ENCODE data around the gene CCR5AS.

CCR5AS gene

GRCh38 chr3:46386205-46386604, 20.7 kb downstream of the CCR5AS start:
- TF ChIP-seq YY1 (IDR thresholded peaks at IDR 0.05; ENCODE audit: insufficient read depth, insufficient read length): no peak
- no peak for TF ChIP-seq SUZ12 (IDR thresholded peaks at IDR 0.05; ENCODE audit: extremely low read depth, insufficient read depth, insufficient read length)
- no peak for TF ChIP-seq ZNF274 (IDR thresholded peaks at IDR 0.05; ENCODE audit: low read depth, low read length)
- no peak overlapping the region for H3K9ac ChIP-seq (ENCODE audit: insufficient read length, low read depth)
- DNase-seq (ENCODE audit: low read depth, low spot score): no peak
- no peak overlapping the region for H3K4me3 ChIP-seq (ENCODE audit: insufficient read length, low read depth)
- no peaks in the 10 kb centered on the region for H3K27me3 ChIP-seq (ENCODE audit: insufficient read depth, insufficient read length)
- peaks cover 17% of the 10 kb centered on the region; the same call in 1 of the 2 replicates for H3K9me3 ChIP-seq (ENCODE audit: insufficient read depth, low read length)
- no peaks in the 10 kb centered on the region for H3K36me3 ChIP-seq (ENCODE audit: insufficient read depth, insufficient read length, low read length)
- H3K4me1 ChIP-seq (ENCODE audit: insufficient read depth, insufficient read length): no peaks in the 10 kb centered on the region

DNA sequence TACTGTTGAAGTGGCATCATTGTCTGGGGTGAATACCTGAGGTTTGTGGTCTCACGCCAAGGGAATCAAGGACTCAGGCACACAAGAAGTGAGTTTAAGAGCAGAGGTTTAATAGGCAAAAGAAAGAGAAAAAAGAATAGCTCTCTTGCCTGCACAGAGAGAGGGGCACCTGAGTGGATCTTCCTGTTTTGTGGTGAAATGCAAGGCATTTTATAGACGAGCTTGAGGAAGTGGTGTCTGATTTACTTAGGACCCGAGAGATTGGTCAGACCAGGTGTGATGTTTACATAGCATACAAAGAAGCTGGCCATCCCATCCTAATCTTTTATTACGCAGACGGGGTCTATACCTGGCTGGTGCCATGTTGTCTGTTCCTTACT, 22.9 kb downstream of the CCR5AS start:
- H3K27me3 ChIP-seq (ENCODE audit: insufficient read depth, insufficient read length): no peaks in the 10 kb centered on the region
- no peak overlapping the region for H3K9ac ChIP-seq (ENCODE audit: insufficient read length, low read depth)
- TF ChIP-seq SUZ12 (IDR thresholded peaks at IDR 0.05; ENCODE audit: extremely low read depth, insufficient read depth, insufficient read length) (no peak), YY1 (IDR thresholded peaks at IDR 0.05; ENCODE audit: insufficient read depth, insufficient read length) (no peak), ZNF274 (IDR thresholded peaks at IDR 0.05; ENCODE audit: low read depth, low read length) (no peak)
- DNase-seq (ENCODE audit: low read depth, low spot score): no peak
- no peaks in the 10 kb centered on the region for H3K36me3 ChIP-seq (ENCODE audit: insufficient read depth, insufficient read length, low read length)
- H3K4me3 ChIP-seq (ENCODE audit: insufficient read length, low read depth): no peak overlapping the region
- peaks cover 4% of the 10 kb centered on the region for H3K4me1 ChIP-seq (ENCODE audit: insufficient read depth, insufficient read length)
- peaks cover 12% of the 10 kb centered on the region; the same call in 1 of the 2 replicates for H3K9me3 ChIP-seq (ENCODE audit: insufficient read depth, low read length)

GRCh38 chr3:46383211-46383950, 23.5 kb downstream of the CCR5AS start:
- Histone ChIP-seq H3K36me3 (ENCODE audit: insufficient read depth, insufficient read length, low read length) (no peaks in the 10 kb centered on the region), H3K27me3 (ENCODE audit: insufficient read depth, insufficient read length) (no peaks in the 10 kb centered on the region), H3K9ac (ENCODE audit: insufficient read length, low read depth) (no peak overlapping the region), H3K4me1 (ENCODE audit: insufficient read depth, insufficient read length) (peaks cover 4% of the 10 kb centered on the region), H3K4me3 (ENCODE audit: insufficient read length, low read depth) (no peak overlapping the region), H3K9me3 (ENCODE audit: insufficient read depth, low read length) (peaks cover 9% of the 10 kb centered on the region; the same call in 1 of the 2 replicates)
- no peak for TF ChIP-seq SUZ12 (IDR thresholded peaks at IDR 0.05; ENCODE audit: extremely low read depth, insufficient read depth, insufficient read length)
- DNase-seq (ENCODE audit: low read depth, low spot score): no peak

DNA sequence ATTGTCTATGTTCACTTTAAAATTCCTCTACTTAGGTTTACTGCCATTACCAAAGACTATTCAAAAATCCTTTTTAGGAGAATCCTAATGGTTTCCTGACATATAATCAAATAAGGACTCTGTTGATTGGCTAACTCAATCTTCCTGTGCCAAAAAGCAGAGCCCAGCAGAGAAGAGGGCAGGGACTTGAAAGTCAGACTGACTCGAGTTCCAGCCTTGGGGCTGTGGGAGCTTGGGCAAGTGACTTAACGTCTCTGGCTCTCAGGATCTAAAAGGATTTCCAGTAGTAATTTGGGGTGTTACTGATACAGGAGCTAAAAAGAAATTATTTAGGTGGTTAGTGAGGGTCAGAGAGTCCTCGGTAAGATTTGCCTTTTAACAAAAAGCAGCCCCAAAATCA, 25.2 kb downstream of the CCR5AS start:
- peaks cover 4% of the 10 kb centered on the region for H3K4me1 ChIP-seq (ENCODE audit: insufficient read depth, insufficient read length)
- TF ChIP-seq YY1 (IDR thresholded peaks at IDR 0.05; ENCODE audit: insufficient read depth, insufficient read length): no peak
- TF ChIP-seq SUZ12 (IDR thresholded peaks at IDR 0.05; ENCODE audit: extremely low read depth, insufficient read depth, insufficient read length): no peak
- no peak for TF ChIP-seq ZNF274 (IDR thresholded peaks at IDR 0.05; ENCODE audit: low read depth, low read length)
- H3K27me3 ChIP-seq (ENCODE audit: insufficient read depth, insufficient read length): no peaks in the 10 kb centered on the region
- H3K9ac ChIP-seq (ENCODE audit: insufficient read length, low read depth): no peak overlapping the region
- DNase-seq (ENCODE audit: low read depth, low spot score): no peak
- no peaks in the 10 kb centered on the region for H3K36me3 ChIP-seq (ENCODE audit: insufficient read depth, insufficient read length, low read length)
- H3K9me3 ChIP-seq (ENCODE audit: insufficient read depth, low read length): no peaks in the 10 kb centered on the region
- no peak overlapping the region for H3K4me3 ChIP-seq (ENCODE audit: insufficient read length, low read depth)

DNA sequence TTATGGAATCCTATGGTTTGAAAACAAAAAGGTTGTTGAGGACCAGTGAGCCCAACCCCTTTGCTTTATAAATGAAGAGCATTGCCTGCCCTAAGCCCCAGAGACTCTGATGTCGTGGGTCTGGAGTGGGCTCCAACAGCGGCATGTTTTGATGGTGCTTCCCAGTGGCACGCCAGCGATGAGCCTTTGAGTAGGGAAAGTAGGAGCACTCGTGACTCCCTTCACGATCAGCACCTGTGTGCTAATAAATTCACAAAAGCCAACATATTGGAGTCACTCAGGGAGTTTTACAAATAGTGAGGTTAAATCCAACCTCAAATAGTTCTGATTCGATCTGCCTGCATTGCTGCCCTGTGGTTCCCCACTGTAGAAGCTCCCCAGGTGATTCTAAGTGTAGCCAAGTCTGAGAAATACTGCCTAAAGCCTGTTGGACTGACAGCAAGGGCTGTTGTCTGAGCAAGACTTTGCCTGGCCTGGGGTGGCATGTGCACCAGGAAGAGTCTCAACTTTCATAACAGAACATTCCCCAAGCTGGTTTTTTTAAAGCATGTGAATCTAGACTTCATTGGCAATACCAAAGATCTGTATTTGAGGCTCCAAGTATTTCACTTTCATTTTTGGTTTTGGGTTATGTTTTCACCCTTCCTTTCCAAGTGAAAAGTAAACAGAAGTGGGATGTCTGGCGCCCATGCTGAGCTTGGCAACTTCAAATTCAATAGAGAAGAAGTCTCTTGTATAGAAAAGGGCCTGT, 26.2 kb downstream of the CCR5AS start:
- Histone ChIP-seq H3K9me3 (ENCODE audit: insufficient read depth, low read length) (no peaks in the 10 kb centered on the region), H3K9ac (ENCODE audit: insufficient read length, low read depth) (no peak overlapping the region), H3K4me3 (ENCODE audit: insufficient read length, low read depth) (no peak overlapping the region), H3K36me3 (ENCODE audit: insufficient read depth, insufficient read length, low read length) (no peaks in the 10 kb centered on the region), H3K27me3 (ENCODE audit: insufficient read depth, insufficient read length) (no peaks in the 10 kb centered on the region), H3K4me1 (ENCODE audit: insufficient read depth, insufficient read length) (peaks cover 4% of the 10 kb centered on the region)
- TF ChIP-seq YY1 (IDR thresholded peaks at IDR 0.05; ENCODE audit: insufficient read depth, insufficient read length) (no peak), SUZ12 (IDR thresholded peaks at IDR 0.05; ENCODE audit: extremely low read depth, insufficient read depth, insufficient read length) (no peak), ZNF274 (IDR thresholded peaks at IDR 0.05; ENCODE audit: low read depth, low read length) (no peak)
- DNase-seq (ENCODE audit: low read depth, low spot score): no peak

- Histone ChIP-seq H3K27me3 (ENCODE audit: insufficient read depth, insufficient read length) (no peaks in the 10 kb centered on the region), H3K9ac (ENCODE audit: insufficient read length, low read depth) (no peak overlapping the region), H3K9me3 (ENCODE audit: insufficient read depth, low read length) (no peaks in the 10 kb centered on the region), H3K4me3 (ENCODE audit: insufficient read length, low read depth) (no peak overlapping the region), H3K36me3 (ENCODE audit: insufficient read depth, insufficient read length, low read length) (no peaks in the 10 kb centered on the region), H3K4me1 (ENCODE audit: insufficient read depth, insufficient read length) (peaks cover 4% of the 10 kb centered on the region)
- DNase-seq (ENCODE audit: low read depth, low spot score): peak; percentile 66
- TF ChIP-seq YY1 (IDR thresholded peaks at IDR 0.05; ENCODE audit: insufficient read depth, insufficient read length) (no peak), SUZ12 (IDR thresholded peaks at IDR 0.05; ENCODE audit: extremely low read depth, insufficient read depth, insufficient read length) (no peak), ZNF274 (IDR thresholded peaks at IDR 0.05; ENCODE audit: low read depth, low read length) (no peak)
Observed at GRCh38 chr3:46378426-46378942, 28.4 kb downstream of the CCR5AS start.

GRCh38 chr3:46375814-46376213, 31.1 kb downstream of the CCR5AS start:
- H3K36me3 ChIP-seq (ENCODE audit: insufficient read depth, insufficient read length, low read length): no peaks in the 10 kb centered on the region
- peaks cover 4% of the 10 kb centered on the region for H3K4me1 ChIP-seq (ENCODE audit: insufficient read depth, insufficient read length)
- no peaks in the 10 kb centered on the region for H3K9me3 ChIP-seq (ENCODE audit: insufficient read depth, low read length)
- DNase-seq (ENCODE audit: low read depth, low spot score): peak; percentile 28
- no peak overlapping the region for H3K4me3 ChIP-seq (ENCODE audit: insufficient read length, low read depth)
- no peaks in the 10 kb centered on the region for H3K27me3 ChIP-seq (ENCODE audit: insufficient read depth, insufficient read length)
- TF ChIP-seq ZNF274 (IDR thresholded peaks at IDR 0.05; ENCODE audit: low read depth, low read length) (no peak), SUZ12 (IDR thresholded peaks at IDR 0.05; ENCODE audit: extremely low read depth, insufficient read depth, insufficient read length) (no peak), YY1 (IDR thresholded peaks at IDR 0.05; ENCODE audit: insufficient read depth, insufficient read length) (no peak)
- no peak overlapping the region for H3K9ac ChIP-seq (ENCODE audit: insufficient read length, low read depth)
